ENCODE measurements around the gene FREM2. TPM values are rescaled to one million over a fixed set of nuclear protein-coding genes. Genes with fewer than 3 reads are reported as not detected.

The FREM2 gene
- total RNA-seq, 1 donor from 2014 or later: 4.6 TPM

DNA sequence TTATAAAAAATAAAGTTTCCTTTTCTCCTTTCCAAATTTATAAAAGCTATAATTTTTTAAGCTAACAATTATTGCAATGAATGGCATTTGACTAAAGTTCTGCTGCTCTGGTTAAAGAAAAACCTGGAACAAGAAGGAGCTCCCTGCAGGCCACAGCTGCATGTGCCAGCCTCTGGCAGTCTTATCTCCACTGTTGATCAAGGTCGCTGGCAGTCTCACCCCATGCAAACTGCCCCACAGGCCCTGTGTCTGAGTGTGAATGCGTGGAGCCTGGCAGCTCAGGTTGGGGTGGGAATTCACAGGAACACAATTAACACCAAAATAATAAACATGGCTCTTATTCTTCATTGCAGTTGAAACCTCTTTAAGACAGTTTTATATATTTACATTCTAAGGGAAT is 30.2 kb upstream of the FREM2 start:
- H3K27me3 Mint-ChIP-seq (ENCODE audit: unreplicated experiment): no peaks in the 10 kb centered on the region

DNA sequence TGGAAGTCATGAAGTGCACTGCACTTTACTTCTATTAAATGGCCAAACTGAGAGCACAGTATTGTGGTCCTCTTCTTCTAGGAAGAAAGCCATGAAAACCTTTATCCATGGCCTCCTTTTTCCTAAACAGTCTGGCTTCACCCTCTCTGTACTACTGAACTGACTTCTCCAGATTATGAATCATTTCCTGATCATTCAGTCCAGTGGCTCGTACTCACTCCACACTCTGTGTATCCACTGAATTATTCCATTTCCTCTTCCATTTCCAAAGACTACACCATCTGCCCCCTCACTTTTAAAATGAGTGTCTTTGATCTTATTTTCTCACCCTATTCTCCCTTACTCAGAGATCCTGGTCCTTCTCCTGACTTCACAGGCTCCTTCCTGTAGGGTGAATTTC is 29.7 kb upstream of the FREM2 start:
- no peak overlapping the region for H3K4me3 Mint-ChIP-seq (ENCODE audit: unreplicated experiment)
- TF ChIP-seq, protein P1, sequence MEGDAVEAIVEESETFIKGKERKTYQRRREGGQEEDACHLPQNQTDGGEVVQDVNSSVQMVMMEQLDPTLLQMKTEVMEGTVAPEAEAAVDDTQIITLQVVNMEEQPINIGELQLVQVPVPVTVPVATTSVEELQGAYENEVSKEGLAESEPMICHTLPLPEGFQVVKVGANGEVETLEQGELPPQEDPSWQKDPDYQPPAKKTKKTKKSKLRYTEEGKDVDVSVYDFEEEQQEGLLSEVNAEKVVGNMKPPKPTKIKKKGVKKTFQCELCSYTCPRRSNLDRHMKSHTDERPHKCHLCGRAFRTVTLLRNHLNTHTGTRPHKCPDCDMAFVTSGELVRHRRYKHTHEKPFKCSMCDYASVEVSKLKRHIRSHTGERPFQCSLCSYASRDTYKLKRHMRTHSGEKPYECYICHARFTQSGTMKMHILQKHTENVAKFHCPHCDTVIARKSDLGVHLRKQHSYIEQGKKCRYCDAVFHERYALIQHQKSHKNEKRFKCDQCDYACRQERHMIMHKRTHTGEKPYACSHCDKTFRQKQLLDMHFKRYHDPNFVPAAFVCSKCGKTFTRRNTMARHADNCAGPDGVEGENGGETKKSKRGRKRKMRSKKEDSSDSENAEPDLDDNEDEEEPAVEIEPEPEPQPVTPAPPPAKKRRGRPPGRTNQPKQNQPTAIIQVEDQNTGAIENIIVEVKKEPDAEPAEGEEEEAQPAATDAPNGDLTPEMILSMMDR (IDR thresholded peaks at IDR 0.05; ENCODE audit: unreplicated experiment): no peak
- no peak for DNase-seq (ENCODE audit: low spot score)
- H3K36me3 Mint-ChIP-seq (ENCODE audit: low read depth, unreplicated experiment): no peaks in the 10 kb centered on the region
- H3K27ac Mint-ChIP-seq (ENCODE audit: unreplicated experiment): no peak overlapping the region
- no peaks in the 10 kb centered on the region for H3K27me3 Mint-ChIP-seq (ENCODE audit: unreplicated experiment)
- H3K9me3 Mint-ChIP-seq (ENCODE audit: unreplicated experiment): no peaks in the 10 kb centered on the region
- no peaks in the 10 kb centered on the region for H3K4me1 Mint-ChIP-seq (ENCODE audit: unreplicated experiment)

More for the DNA sequence above, 30.2 kb upstream of the FREM2 start:
- H3K4me3 Mint-ChIP-seq (ENCODE audit: unreplicated experiment): no peak overlapping the region
- no peaks in the 10 kb centered on the region for H3K9me3 Mint-ChIP-seq (ENCODE audit: unreplicated experiment)
- H3K4me1 Mint-ChIP-seq (ENCODE audit: unreplicated experiment): no peaks in the 10 kb centered on the region
- DNase-seq (ENCODE audit: low spot score): no peak
- H3K27ac Mint-ChIP-seq (ENCODE audit: unreplicated experiment): no peak overlapping the region
- H3K36me3 Mint-ChIP-seq (ENCODE audit: low read depth, unreplicated experiment): no peaks in the 10 kb centered on the region
- TF ChIP-seq, protein P1 (IDR thresholded peaks at IDR 0.05; ENCODE audit: unreplicated experiment): no peak

DNA sequence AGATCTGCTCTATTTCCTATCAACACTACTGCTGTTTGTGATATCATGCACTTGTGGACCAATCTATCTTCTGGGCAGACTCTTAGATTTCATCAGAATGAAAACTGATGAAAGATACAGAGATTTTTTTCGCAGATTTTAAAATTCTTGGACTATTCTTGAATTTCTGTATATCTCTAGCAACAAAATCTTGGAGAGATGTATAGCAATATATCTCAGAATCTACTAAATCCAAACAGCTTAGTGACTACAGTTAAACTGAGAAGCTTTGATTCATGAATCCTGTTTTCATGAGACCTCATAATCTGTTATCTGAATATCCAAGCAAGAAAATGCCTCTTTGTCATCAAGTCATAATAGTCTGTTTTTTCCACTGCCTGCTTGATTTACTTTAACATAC is 28.0 kb upstream of the FREM2 start:
- TF ChIP-seq, protein P1 (IDR thresholded peaks at IDR 0.05; ENCODE audit: unreplicated experiment): no peak
- Mint-ChIP-seq H3K4me3 (ENCODE audit: unreplicated experiment) (no peak overlapping the region), H3K4me1 (ENCODE audit: unreplicated experiment) (no peaks in the 10 kb centered on the region), H3K27ac (ENCODE audit: unreplicated experiment) (no peak overlapping the region), H3K9me3 (ENCODE audit: unreplicated experiment) (no peaks in the 10 kb centered on the region), H3K36me3 (ENCODE audit: low read depth, unreplicated experiment) (no peaks in the 10 kb centered on the region), H3K27me3 (ENCODE audit: unreplicated experiment) (no peaks in the 10 kb centered on the region)
- DNase-seq (ENCODE audit: low spot score): no peak

DNA sequence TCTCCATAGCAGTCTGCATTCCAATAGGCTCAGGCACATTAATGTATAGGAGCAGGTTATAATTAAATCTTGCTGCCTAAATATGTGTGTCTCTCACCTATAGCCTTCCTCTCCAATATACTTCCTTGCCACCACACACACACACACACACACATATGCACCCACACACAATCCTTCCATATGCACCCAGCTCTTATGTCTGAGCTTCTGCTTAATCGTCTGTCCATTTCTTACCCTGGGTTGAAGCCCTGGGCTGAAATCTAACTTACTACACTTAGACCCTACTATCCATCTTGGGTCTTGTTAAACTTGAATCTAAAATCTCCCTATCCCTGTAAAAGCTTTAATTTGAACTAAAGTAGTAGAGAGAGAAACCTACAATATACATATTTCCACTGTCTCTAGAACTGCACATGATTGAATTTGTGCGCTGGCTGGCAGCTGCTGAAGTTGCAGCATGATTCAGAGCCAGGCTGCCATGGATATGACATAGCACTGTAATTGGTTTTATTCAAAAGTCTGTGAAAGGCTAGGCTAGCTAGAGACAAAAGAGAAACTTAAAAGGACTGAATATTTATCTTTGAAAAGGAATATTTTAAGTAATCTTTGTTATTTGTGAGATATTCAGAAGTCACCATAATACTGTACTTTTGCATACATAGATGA is 25.7 kb upstream of the FREM2 start:
- Mint-ChIP-seq H3K27ac (ENCODE audit: unreplicated experiment) (no peak overlapping the region), H3K4me3 (ENCODE audit: unreplicated experiment) (no peak overlapping the region), H3K4me1 (ENCODE audit: unreplicated experiment) (no peaks in the 10 kb centered on the region), H3K9me3 (ENCODE audit: unreplicated experiment) (no peaks in the 10 kb centered on the region), H3K36me3 (ENCODE audit: low read depth, unreplicated experiment) (no peaks in the 10 kb centered on the region), H3K27me3 (ENCODE audit: unreplicated experiment) (no peaks in the 10 kb centered on the region)
- DNase-seq (ENCODE audit: low spot score): no peak
- TF ChIP-seq, protein P1 (IDR thresholded peaks at IDR 0.05; ENCODE audit: unreplicated experiment): no peak

DNA sequence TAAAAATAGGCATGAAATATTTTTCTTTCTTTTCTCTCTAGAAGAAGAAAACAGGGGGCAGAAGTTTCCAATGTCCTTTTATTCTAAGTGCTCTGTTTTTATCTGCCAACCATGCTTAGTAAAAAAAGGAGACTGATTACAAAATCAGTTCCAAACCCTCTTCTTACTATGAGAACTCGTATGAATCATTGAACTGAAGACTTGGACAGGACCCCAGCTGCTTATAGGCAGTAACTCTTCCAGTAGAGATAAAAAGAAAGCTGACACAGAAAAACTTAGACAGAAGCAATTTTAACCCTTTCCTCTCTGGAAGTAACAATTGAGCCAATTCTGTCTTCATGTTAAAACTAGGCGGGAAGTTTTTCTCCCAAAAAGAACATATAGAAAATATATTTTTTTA is 24.5 kb upstream of the FREM2 start:
- DNase-seq (ENCODE audit: low spot score): no peak
- Mint-ChIP-seq H3K4me1 (ENCODE audit: unreplicated experiment) (no peaks in the 10 kb centered on the region), H3K27me3 (ENCODE audit: unreplicated experiment) (no peaks in the 10 kb centered on the region), H3K36me3 (ENCODE audit: low read depth, unreplicated experiment) (no peaks in the 10 kb centered on the region), H3K4me3 (ENCODE audit: unreplicated experiment) (no peak overlapping the region), H3K27ac (ENCODE audit: unreplicated experiment) (no peak overlapping the region), H3K9me3 (ENCODE audit: unreplicated experiment) (no peaks in the 10 kb centered on the region)
- TF ChIP-seq, protein P1 (IDR thresholded peaks at IDR 0.05; ENCODE audit: unreplicated experiment): no peak

Data from endothelial cell (in vitro differentiated cells).